Iris pigment epithelial cell (primary cell): ENCODE measurements around the gene IL1R1.

Source experiments
- DNase-seq: peaks from one replicate; pipeline ENCODE4 v3.0.0-alpha.2; 2011; ENCODE audit warnings: low read depth

Gene IL1R1

GRCh38 chr2:102206666-102207341 is 64.3 kb downstream of the IL1R1 start:
- DNase-seq: no peak

- no peak for DNase-seq
Observed at GRCh38 chr2:102208774-102209173, 66.2 kb downstream of the IL1R1 start.

GRCh38 chr2:102209474-102209873 is 66.9 kb downstream of the IL1R1 start:
- DNase-seq: no peak

DNA sequence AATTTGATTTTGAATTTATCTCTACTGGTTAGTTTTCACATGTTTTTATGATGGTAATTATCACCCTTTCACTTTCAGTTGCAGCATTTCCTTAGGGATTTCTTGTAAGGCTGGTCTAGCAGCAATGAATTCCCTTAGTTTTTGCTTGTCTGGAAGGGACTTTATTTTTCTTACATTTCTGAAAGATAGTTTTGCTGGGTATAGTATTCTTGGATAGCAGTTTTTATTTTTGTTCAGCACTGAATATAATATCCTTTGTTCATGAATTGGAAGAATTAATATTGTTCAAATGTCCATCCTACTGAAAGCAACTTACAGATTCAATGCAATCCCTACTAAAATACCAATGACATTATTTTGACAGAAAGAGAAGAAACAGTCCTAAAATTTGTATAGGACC is 74.5 kb downstream of the IL1R1 start:
- DNase-seq: no peak

GRCh38 chr2:102224824-102225739 is 82.5 kb downstream of the IL1R1 start:
- DNase-seq: no peak

DNA sequence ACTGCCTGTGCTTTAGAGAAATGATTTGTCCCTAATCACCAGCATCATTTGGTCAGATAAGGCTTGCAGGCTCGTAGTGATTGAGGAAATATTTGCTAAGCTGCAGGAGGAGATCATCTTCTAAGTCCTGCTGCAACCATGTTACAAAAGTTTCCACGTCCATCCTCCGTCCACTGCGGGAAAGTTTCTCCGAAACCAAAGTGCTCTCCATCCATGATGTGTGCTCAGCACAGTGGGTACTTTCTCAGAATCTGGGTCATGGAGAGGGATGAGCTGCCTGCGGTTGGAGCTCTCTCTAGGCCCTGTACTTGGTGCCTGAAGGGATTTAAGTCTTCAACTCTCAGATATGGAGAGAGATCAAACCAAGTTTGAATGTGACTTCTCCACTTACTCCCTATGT is 83.6 kb downstream of the IL1R1 start:
- DNase-seq: no peak

GRCh38 chr2:102226612-102227391 is 84.3 kb downstream of the IL1R1 start:
- DNase-seq: no peak

DNA sequence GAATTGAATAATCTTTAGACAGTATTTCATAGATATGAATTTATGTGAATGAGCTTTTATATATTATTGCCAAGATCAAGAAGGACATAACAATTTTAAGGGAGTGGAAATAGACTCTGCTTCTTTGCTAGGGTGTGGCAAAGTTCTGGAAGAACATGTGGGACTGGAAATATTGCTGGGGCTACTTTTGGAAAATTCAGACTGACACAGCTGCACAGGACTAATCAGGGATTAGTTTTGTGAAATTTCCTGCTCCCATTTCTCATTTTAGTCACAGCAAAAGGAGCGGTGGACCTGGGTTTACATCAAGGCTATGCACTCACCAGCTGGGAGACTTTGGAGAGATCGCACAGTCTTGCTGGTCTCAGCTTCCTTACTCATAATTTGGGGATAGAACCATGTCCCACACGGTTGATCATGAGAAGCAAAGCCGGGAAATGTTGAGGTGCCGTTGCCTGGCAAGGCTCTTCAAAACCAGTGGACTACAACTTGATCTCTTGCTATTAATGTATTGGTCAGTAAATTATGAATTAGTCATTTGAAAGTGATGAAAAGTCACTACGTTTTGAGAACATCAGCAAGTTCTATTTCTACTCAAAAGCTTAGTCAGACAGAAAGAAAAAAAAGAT is 86.7 kb downstream of the IL1R1 start:
- no peak for DNase-seq
